Kidney epithelial cell (primary cell): ENCODE results near the gene SORCS3. TPM values are rescaled to one million over a fixed set of nuclear protein-coding genes. Genes with fewer than 3 reads are reported as not detected.
A peak's percentile ranks its signal among the peaks of the same experiment; 100 is the strongest.

ENCODE experiments used
- DNase-seq: peaks from one replicate; pipeline ENCODE4 v3.0.0-alpha.2; 2010; ENCODE audit warnings: low read depth
- H3K27me3 ChIP-seq: 2 replicates; pipeline ENCODE4 v1.6.0; 2011; ENCODE audit warnings: low read length; ENCODE audit not compliant: control insufficient read depth, insufficient read depth
- H3K36me3 ChIP-seq: 2 replicates; pipeline ENCODE4 v1.5.1; 2011; ENCODE audit warnings: low read length; ENCODE audit not compliant: control insufficient read depth, insufficient read depth
- H3K4me3 ChIP-seq: 2 replicates; pipeline ENCODE4 v1.5.1; 2011; ENCODE audit warnings: low read depth, mild to moderate bottlenecking, control low read depth, low read length
- CTCF ChIP-seq: IDR thresholded peaks from 2 replicates; pipeline ENCODE4 v1.5.1; 2011; ENCODE audit warnings: mild to moderate bottlenecking, moderate library complexity, low read length, control low read depth, inconsistent platforms; ENCODE audit not compliant: insufficient read depth, poor library complexity, severe bottlenecking
- total RNA-seq: library from RNA; depleted of rRNA; stranded (reverse); fragments of >200 nt; gene quantifications from 2 replicates; pipeline ENCODE4 v1.2.3, GENCODE V29; 2015

Gene SORCS3
- total RNA-seq, 1 donor from 2014 or later, result 0.96 TPM

- peak; percentile 25 for DNase-seq
- H3K36me3 ChIP-seq, result no peaks in the 10 kb centered on the region
- no peaks in the 10 kb centered on the region for H3K27me3 ChIP-seq
- H3K4me3 ChIP-seq, result no peak overlapping the region
- no peak for TF ChIP-seq CTCF
Measured at GRCh38 chr10:105252911-105253310, 611.8 kb downstream of the SORCS3 start.

DNA sequence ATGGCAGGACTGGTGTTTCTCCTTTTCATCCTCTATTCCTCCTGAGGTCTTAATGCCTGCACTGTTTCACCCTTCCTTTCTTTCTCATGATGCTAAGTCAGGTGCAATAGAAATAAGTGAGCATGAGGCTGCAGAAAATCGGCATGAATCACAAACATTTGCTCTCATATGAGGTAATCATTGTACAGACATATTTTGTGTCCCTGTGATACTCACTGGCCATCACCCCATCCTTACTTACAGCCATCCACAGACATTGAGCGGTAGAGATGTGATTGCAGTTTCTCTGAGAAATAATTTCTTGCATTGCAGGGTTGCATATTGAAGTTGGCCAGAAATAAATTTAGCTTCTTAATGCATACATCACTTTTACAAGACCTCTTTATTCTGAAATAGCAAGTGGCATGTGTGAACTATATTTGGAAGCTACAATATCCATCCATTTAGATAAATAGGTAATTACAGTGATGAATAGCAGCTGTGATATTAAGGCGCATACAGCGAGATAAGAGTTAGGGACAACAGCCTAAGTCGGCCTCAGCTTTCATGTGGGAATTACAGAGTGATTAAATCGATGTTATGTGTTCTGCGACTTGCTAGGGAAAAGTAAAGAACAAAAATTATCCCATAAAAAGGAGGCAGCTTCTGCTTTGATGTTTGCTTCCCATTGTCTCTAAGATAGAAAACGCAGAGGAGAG lies 612.6 kb downstream of the SORCS3 start:
- DNase-seq, result no peak
- Histone ChIP-seq H3K36me3 (no peaks in the 10 kb centered on the region), H3K4me3 (no peak overlapping the region), H3K27me3 (no peaks in the 10 kb centered on the region)
- TF ChIP-seq CTCF, result no peak

DNA sequence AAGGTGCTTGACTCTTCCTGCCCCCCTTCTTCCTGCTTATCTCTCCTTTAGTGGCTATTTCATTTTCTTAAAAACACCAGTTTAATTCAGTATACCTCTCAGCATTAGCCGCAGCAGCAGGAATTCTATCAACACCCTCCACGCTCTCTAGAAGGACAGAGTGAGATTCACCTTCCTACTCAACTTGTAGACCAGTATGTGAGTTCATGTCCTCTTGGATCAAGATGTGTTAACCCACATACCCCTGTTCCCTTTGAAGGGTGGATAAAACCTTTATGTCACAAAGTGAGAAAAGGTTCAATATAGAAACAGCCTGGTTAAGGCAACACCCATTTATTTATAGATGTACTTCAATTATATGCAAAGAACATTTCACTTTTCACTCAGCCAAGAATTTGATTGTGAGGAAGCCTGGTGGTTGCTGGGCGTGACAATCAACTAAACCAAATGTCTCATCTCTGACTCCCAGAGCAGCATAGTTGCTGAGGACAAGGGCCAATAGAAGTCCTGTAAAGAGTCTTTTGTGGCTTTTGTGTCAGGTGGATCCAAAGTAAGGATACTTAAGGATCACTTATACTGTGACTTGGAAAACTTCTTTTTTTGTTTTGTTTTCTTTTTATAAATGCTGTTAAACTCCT lies 617.1 kb downstream of the SORCS3 start:
- H3K27me3 ChIP-seq, result no peaks in the 10 kb centered on the region
- H3K36me3 ChIP-seq, result no peaks in the 10 kb centered on the region
- no peak for DNase-seq
- TF ChIP-seq CTCF, result no peak
- no peak overlapping the region for H3K4me3 ChIP-seq

- no peak for TF ChIP-seq CTCF
- H3K27me3 ChIP-seq, result no peaks in the 10 kb centered on the region
- H3K36me3 ChIP-seq, result no peaks in the 10 kb centered on the region
- DNase-seq, result no peak
- no peak overlapping the region for H3K4me3 ChIP-seq
Measured at GRCh38 chr10:105258674-105259065, 617.6 kb downstream of the SORCS3 start.

GRCh38 chr10:105259201-105259600 lies 618.1 kb downstream of the SORCS3 start:
- no peak for TF ChIP-seq CTCF
- DNase-seq, result no peak

GRCh38 chr10:105262666-105263065 lies 621.6 kb downstream of the SORCS3 start:
- DNase-seq, result no peak
- TF ChIP-seq CTCF, result no peak
- Histone ChIP-seq H3K4me3 (no peak overlapping the region), H3K27me3 (no peaks in the 10 kb centered on the region), H3K36me3 (no peaks in the 10 kb centered on the region)

More at GRCh38 chr10:105259201-105259600, 618.1 kb downstream of the SORCS3 start:
- H3K27me3 ChIP-seq, result no peaks in the 10 kb centered on the region
- no peaks in the 10 kb centered on the region for H3K36me3 ChIP-seq
- H3K4me3 ChIP-seq, result no peak overlapping the region
